HL-60/S4 treated with phorbol 12-myristate 13-acetate at 8.2 ng/mL for 4 days and 3 days (cell line): Measurements from ENCODE around the gene SLC2A9.

Experiments
- in situ Hi-C: fragments of 300-500 bp; cut with MboI; formaldehyde crosslinking; loops from 2 replicates; pipeline ENCODE4 v1.15.0; 2022; ENCODE audit warnings: low sequenced_read_pairs

The SLC2A9 gene

DNA sequence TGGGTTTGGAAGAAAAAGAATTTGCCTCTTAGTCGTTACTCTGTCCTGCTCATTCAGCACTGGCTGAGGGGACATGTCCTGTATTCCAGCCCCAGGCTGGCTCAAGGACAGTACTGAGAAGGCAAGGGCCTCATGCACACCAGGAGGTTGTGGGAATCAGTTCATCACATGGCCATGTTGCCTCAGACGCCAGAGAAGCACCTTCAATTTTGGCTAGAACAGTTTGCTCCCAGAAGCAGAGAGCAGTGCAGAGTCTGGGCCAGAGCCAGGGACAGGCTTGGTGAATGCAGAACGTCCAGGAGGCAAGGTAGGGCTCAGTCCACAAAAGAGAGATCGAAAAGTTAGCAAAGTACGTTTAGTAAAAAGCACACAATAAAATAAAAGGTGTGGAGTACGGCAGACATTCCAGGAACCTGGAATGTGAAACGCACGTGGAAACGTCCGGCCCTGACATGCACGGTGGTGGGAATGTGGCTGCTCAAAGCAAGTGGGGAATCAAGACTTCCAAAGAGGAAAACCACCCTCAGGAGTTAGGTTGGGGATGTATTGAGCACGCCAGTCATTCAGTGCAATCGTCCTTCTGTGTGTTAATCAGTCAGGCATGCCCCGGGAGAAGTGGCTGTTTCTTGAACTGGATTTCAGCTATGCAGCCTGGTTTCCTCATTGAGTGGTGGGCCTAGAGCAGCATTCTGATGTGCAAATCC is 1.2 kb upstream of the SLC2A9 start:
- in situ Hi-C loops = no loop called here

DNA sequence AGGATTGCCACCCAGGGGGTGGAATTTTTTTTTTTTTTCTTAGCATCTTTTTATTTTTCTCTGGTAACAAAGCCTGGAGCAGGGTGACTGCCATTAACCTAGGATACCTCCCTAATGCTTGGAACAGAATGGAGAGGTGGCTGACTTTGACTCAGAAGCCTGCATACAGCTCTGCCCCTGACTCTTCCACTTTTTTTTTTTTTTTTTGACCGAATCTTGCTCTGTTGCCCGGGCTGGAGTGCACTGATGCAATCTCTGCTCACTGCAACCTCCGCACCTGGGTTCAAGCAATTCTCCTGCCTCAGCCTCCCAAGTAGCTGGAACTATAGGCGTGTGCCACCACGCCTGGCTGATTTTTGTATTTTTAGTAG is 341 bp upstream of the SLC2A9 start:
- in situ Hi-C loops = no loop called here

DNA sequence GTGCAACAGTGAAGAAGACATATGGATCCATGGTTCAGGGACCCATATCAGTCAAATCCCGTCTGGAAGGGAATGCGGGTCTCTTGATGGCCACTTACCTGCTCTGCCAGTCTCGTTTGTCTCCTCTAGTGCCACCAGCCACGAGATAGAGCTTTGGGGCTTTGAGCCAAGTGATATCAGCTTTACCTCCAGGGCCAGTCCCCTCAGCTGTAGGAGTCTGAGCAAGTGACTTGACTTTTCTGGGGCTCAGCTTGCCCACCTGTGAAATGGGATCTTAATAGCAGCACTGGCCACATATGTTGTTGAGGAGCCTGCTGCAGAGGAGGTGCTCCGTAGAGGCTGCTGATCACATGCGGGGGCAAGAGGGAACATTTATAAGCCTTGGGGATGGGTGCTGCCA is 1.2 kb downstream of the SLC2A9 start:
- in situ Hi-C loops = no loop called here

DNA sequence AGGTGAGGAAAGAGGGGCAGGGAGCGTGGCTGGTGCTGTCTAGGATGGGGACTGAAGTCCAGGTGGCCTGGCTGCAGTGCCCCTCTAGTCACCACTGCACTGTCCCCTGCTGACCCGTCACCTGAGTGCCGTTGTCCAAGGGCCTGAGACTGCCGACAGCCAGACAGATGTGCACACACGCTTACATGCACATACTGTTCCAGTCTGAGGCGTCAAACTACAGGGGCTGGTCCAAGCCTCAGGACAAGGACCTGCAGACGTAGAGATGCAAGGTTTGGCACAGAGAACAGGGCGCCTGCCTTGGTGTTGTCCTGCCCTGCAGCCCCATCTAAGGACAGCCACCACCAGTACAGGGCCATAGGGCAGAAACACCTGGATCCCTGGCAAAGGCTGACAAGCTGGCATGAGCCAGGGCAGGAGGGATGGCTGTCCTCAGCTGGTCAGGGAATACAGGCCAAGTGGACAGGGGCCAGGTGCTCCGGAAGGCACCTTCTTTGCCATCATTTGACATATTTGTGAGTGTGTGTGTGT is 1.7 kb downstream of the SLC2A9 start:
- in situ Hi-C loops = loop anchor here (10.0 kb wide), 1 partner anchor 255 kb away; no protein-coding TSS in a partner anchor

DNA sequence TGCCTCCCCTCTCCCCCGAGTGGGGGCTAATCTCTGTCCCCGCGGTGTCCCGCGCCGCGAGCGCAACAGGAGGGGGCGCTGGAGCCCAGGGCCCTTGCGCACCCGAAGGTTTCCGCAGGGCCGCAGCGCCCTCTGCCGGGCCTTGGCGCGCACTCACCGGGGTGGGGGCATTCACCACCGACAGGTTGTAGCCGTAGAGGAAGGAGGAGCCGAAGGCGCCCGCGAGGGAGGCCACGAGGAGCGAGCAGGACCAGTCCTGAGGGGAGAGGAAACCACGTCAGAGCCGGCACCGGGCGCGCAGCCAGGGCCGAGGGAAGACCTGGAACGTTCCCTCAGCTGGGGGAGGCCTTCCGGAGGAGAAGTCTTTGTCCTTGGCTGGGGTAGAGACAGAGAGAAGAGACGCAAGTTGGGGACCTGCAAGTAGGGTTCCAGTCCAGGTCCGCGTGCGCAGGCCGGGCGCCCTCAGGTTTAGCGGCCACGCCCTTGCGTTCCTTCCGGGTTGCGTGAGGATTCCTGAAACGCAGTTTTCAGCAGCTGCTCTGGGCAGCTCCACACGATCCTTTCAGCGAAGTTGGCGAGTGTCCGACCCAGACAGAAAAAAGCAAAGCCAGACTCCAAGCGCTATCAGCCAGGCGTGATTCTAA is 2.4 kb downstream of the SLC2A9 start:
- in situ Hi-C loops = loop anchor here (10.0 kb wide), 1 partner anchor 254 kb away; no protein-coding TSS in a partner anchor

DNA sequence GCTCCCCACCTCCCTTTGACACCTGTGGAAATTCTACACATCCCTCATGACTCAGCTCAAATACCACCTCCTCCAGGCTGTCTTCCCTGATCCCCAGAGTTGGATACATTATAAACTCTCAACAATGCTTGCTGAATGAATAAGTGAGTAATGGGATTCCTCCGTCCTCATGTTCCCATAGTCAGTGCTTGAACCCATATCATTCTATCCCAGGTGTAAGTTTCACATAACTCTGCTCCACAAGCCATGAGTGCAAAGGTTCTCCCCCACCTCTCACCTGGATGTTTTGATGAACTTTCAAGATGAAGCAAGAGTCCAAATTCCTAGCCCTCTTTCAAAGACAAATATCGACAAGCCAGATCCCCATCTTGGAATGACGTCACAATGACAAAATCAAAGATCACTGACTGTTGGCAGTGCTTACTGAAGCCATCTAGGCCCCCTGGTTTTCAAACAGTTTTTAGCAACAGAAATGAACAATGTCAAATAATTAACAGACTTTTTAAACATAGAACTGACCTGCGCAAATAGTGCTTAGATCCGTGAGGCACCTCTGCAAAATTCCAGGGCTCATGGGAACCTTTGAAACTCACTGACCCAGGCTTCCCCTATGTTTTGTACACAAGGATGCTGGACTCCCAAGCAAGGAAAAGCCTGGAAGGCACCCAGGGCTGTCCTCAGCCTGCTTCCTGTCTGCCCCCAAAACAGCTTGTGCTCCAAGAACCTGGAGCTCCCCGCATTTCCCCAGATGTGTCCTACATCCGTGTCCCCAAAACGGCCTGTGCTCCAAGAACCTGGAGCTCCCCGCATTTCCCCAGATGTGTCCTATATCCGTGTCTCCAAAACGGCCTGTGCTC is 4.0 kb downstream of the SLC2A9 start:
- in situ Hi-C loops = loop anchor here (10.0 kb wide), 1 partner anchor 252 kb away; no protein-coding TSS in a partner anchor

DNA sequence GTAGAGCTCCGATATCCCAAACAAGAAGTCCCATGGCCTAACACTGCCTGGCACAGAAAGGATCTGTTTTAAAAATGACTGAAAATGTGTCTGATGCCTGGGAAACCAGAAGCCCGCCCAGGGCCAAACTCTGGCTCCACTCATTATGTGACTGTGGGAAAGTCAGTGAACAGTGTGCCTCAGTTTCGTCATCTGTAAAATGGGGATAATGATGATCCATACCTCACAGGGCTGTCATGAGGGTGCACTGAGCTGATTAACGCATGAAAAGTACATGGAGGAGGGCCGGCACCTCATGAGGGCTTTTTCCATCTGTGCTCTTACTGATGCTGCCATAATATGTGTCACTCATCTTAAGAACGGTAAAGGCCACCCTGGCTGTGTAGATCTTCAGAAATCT is 5.1 kb downstream of the SLC2A9 start:
- in situ Hi-C loops = loop anchor here (10.0 kb wide), 1 partner anchor 251 kb away; no protein-coding TSS in a partner anchor

DNA sequence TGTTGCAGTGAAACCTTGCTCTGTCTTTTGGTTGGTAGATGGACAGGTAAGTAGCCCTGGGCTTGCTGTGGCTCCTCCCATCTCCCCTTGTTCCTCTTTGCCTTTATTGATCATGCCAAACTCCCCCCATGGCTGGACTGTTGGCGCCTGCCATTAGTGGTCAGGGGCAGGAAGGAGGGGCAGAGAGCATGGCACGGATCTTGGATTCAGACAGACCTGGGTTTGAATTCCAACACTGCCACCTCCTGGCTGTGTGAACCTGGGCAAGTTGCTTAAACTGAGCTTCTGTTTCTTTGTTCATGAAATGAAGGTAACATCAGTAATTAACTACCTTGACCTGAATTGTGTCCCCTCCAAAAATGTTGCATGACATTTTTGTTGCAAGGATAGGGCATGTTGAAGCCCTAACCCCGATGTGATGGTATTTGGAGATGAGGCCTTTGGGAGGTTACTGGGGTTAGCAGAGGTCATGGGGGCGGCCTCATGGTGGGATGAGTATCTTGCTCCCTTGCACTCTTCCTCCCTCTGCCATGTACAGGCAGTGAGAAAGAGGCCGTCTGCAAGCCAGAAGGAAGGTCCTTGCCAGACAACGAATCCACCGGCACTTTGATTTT is 6.0 kb downstream of the SLC2A9 start:
- in situ Hi-C loops = loop anchor here (10.0 kb wide), 1 partner anchor 250 kb away; no protein-coding TSS in a partner anchor

DNA sequence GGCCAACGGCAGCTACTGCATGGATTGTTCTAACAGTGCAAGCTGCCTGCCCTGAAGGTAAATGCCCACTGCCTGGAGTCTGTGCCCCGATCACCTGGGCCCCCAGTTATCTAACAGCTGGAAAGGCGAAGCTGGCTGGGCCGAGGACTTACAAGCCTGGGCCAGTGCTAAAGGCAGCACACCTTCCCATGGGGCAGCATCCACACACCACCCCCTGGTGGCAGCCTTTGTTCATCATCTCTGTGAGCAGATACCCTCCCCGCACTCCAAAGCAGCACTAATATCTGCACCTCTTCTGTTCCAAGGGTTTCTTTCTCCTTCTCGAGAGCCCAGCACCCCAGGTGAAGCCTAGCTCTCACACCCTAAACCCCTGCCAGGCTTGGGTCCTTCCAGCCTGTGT is 7.6 kb downstream of the SLC2A9 start:
- in situ Hi-C loops = loop anchor here (10.0 kb wide), 1 partner anchor 249 kb away; no protein-coding TSS in a partner anchor

DNA sequence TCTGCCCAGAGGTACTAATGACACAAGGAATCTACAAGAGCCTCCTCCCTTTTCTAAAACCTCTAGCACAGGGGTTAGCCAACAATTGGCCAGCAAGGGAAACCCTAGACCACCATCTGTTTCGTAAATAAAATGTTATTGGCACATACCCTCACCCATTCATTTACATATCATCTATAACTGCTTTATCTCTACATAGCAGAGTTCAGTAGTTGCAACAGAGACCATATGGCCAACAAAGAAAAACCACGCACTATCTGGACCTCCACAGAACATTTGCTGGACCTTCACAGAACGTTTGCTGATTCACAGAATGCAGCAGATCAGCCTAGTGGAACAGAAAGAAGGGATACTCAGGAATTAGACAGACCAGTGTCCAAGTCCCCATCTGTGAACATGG is 9.4 kb downstream of the SLC2A9 start:
- in situ Hi-C loops = loop anchor here (10.0 kb wide), 1 partner anchor 247 kb away; no protein-coding TSS in a partner anchor

DNA sequence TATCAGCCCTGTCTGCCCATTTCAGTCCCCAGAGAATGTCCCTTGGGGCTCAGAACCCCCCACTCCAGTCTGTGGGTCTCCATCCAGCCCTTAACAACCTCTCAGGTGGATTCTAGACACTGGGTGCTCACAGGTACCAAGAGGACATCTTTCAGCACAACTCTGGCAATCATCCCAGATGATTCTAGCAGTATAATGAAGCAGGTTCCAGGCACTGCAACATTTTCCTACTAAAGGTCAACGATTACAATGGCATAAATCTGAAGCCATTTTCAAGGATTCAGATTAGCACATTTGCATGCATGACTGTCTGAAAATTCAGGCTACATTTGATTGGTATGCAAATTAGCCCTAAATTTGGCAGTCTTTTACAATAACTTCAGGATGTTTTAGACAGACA is 10.0 kb downstream of the SLC2A9 start:
- in situ Hi-C loops = loop anchor here (10.0 kb wide), 1 partner anchor 246 kb away; no protein-coding TSS in a partner anchor

DNA sequence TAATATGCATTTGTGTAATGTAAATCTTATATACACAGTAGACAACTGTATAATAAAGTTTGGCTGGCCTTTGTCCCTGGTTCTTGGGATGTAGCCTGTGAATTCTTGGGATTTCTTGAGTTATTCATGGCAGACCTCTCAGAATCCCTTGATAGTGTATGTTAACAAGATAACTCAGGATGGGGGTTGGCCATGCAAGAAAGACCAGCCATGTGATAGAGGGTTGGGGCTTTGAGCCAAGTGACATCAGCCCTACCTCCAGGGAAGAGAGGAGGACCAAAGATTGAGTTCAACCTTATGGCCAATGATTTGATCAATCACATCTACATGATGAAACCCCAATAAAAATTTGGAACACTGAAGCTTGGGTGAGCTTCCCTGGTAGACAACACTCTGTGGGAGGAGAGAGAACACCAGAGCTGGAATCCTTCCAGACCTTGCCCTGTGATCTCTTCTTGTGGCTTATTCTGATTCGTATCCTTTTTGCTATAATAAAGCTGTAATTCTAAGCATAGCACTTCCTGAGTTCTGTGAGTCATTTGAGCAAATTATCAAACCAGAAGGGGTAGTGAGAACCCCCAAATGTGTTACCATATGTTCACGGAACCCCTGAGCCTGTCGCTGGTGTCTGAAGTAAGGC is 11.3 kb downstream of the SLC2A9 start:
- in situ Hi-C loops = loop anchor here (10.0 kb wide), 1 partner anchor 245 kb away; no protein-coding TSS in a partner anchor

DNA sequence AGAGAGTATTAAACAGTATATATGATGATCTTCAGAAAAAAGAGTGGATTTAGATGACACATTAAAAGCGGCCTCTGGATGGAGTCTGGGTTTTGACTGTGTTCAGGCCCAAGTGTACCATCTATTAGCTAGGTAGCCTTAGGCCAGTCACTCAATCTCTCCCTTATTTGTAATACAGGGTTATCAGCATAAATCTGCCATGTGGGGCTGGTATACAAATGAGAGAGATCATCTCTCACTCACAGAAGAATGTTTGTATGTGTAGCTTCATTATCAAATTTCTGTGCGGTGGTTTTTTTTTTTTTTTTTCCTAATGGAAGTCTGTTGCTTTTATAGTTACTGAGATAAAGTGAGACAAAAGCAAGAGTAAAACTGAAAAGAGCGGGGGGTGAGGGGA is 12.7 kb downstream of the SLC2A9 start:
- in situ Hi-C loops = no loop called here

DNA sequence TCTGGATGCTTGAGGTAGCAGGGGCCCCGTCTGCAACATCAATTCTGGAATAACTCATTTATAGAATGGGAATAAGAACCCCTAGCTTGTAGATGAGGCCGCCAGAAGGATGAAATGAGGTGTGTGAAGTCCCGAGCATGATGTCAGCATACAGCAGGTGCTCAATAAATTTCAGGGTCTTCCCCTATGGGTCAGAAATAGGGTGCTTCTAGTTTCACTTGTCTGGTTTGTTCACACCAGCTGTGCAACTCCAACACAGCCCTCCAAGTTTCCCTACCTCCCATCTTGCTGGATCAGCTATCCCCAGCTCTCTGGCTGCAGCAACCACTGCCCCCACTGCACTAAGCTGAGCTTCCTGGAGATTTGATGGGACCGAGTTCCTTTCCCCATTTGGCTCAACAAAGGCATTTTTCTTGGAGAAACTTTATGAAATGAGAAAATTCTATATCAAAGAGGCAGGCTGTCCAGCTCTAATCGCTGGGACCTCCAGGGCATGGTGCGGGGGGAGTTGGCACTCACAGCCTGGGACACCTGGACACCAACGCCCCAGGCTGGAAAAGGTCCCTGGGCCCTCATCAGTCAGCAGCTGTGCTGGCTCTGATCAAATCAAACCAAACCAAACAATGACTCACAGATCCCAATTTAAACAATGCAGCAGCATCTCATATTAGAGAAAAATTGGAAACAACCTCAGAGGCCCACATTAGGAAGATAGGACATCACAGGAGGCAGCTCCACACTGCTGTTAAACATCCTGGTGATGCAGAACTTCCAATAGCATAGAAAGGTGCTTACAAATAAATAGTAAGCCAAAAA is 13.3 kb downstream of the SLC2A9 start:
- in situ Hi-C loops = no loop called here

DNA sequence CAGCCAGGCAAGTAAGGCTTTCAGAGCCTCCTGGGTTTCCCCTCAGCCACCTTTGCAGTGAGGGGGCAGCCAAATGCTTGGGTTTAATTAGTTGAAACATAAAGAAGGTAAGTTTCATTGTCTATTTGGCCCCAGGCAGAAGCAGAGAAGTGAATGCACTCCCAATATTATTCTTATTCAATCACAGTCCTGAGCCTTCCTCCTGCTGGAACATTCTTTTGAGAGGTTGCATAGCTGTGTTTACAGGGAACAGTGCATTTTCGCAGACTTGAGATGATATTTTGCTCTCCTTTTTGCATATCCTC is 13.9 kb downstream of the SLC2A9 start:
- in situ Hi-C loops = no loop called here

DNA sequence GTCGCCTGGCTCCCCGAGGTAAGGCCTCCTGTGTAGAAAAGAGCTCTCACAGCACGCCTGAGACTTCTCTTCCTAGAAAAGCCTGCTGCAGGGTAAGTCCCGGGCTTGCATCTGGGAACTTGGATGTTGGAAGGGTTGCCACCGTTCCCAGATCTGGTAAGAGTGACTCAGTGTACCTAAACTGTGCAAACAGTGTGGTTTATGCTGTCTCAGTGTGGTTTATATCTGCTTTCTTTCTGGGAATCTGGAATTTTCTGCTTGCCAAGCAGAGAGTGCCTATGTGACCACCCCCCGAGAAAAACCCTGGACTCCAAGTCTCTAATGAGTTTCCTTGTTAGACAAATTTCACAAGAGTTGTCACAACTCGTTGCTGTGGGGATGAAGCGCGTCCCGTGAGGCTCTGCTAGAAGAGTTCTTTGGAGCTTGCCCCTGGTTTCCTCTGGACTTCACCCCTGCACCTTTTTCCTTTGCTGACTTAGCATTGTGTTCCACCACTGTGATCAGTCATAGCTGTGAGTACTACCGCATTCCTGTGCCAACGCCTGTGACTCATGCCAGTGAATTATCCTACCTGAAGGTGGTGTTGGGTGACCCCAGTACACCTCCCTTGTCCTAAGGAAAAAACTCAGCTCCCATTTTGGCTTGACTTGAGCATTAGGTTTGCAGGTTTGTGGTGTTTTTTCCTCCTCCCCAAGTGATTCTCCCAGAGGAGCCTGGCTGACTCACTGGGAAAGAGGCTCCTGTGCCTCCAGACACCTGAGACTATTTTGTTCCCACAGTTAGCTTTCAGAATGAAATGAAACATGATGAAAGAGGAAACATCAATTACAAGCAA is 14.5 kb downstream of the SLC2A9 start:
- in situ Hi-C loops = no loop called here

DNA sequence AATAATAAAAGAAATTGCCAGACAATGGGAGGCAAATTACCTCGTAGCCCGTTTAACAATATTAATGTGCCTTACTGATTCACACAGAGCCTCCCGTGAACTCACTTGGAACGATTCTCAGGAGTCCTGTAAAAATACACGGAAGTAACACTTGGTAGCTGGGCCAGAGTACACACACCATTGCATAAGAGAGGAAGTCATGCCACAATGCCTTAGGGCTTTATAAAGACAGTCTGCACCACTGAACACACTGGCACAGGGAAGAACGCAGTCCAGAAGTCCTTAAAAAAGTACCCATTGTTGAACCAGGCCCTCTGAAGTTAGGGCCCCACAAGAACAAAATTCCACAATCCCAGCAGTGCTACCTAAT is 15.1 kb downstream of the SLC2A9 start:
- in situ Hi-C loops = no loop called here

DNA sequence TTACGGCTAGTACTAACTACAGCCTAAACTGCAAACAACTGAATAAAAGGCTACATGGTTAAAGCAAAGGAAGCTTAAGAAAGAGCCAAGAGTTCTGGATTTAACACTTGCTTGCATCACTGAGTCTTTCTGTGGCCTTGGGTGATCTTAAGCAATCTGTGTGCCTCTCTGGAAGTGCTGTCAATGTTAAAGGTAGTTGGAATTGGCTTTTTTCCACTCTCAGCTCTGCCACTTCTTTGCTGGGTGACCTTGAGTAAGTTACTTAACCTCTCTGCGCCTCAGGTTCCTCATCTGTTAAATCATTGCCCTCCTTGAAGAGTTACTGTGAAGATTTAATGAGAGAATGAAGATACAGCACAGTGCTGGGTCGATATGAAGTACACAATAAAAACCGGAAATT is 15.7 kb downstream of the SLC2A9 start:
- in situ Hi-C loops = no loop called here

DNA sequence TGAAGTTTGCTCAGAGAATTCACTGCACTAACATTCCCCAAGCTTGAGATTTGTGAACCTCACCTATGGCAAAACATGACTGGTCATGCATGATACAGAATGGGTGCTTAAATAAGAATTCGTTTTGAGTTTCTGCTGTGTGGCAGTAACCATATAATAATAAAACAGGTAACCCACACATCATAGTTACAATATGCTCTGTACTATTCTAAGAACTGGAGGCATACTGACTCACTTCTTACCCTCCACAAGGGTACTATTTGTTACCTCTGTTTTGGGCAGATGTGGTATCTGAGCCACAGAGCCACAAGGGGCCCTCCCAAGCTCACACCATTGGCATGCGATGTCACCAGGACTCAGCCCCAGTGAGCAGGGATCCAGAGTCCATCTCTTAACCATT is 17.6 kb downstream of the SLC2A9 start:
- in situ Hi-C loops = no loop called here
